ENCODE results near the gene KIAA1755.

DNA sequence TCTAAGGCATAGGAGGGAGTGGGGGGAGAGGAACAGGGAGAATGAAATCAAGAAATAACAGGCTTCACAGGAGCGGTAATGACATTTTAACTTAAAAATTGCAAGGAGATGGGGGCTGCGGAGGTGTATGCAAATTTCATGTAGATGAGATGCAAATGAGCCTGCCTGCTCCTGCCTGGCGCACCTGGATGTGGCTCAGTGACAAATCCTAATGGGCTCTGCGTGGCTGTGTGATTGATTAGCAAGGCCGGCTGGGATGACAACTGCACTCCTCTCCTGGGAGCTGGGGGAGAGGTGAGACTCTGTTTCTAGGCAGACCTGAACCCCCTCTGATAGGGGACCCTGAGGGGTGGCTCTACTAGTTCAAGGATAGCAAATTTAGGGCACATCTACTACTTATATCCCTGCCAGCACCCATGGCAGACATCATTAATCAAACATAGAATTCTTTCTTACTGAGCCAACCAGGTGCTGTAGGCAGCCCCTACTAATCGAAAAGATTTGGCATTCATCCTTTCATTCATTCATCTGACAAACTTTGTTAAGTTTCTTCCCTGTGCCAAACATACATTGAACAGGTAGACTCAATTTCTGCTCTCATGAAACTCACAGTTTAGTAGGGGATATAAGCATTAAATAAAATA, 57.1 kb downstream of the KIAA1755 start:
- TF ChIP-seq YY1 (IDR thresholded peaks at IDR 0.05; ENCODE audit: insufficient read depth, insufficient read length) (no peak), ZNF274 (IDR thresholded peaks at IDR 0.05; ENCODE audit: low read depth, low read length) (no peak), SUZ12 (IDR thresholded peaks at IDR 0.05; ENCODE audit: extremely low read depth, insufficient read depth, insufficient read length) (no peak)

Data from NT2/D1 (cell line).